PC-9 (cell line): ENCODE results near the gene UVRAG. TPM values are rescaled to one million over a fixed set of nuclear protein-coding genes. Genes with fewer than 3 reads are reported as not detected.

Source experiments
- BruUV-seq: library from RNA; stranded (reverse); fragments of 400-500 nt; replicated peaks from 2 replicates; lab custom pipeline; 2021; lab: Mats Ljungman, UMichigan
- CTCF ChIA-PET: fragments of 300-600 bp; sonication (Branson Sonifier 250); formaldehyde crosslinking; loops from one replicate; lab custom pipeline; 2022; ENCODE audit warnings: antibody characterized with exemption; lab: Charles Lee
- POLR2A ChIA-PET: fragments of 300-600 bp; sonication (Branson Sonifier 250); formaldehyde crosslinking; loops from one replicate; lab custom pipeline; 2022; ENCODE audit warnings: antibody characterized with exemption; ENCODE audit not compliant: unreplicated experiment; lab: Charles Lee
- DNase-seq, 2 experiments: peaks; one replicate each; pipeline versions ENCODE4 v3.0.0 to v3.0.0-alpha.2; 2015 to 2022; ENCODE audit warnings: mixed read lengths in 1 of 2
- H2AFZ ChIP-seq: fragments of 200-600 bp; sonication (generic); 2 replicates; pipeline ENCODE4 v1.8.1; 2017; ENCODE audit warnings: antibody characterized with exemption
- H3F3A ChIP-seq: fragments of 200-600 bp; sonication (generic); 2 replicates; pipeline ENCODE4 v1.8.1; 2017; ENCODE audit warnings: antibody characterized with exemption, mild to moderate bottlenecking, low read depth; ENCODE audit not compliant: insufficient read depth
- H3K27ac ChIP-seq: fragments of 200-600 bp; sonication (generic); 2 replicates; pipeline ENCODE4 v1.6.1; 2016; ENCODE audit warnings: mixed run types
- H3K27me3 ChIP-seq: fragments of 200-600 bp; sonication (generic); 2 replicates; pipeline ENCODE4 v1.6.1; 2016; ENCODE audit warnings: low read depth, mixed run types; ENCODE audit not compliant: insufficient read depth
- H3K36me3 ChIP-seq: fragments of 200-600 bp; sonication (generic); 2 replicates; pipeline ENCODE4 v1.6.1; 2016; ENCODE audit warnings: low read depth, mixed run types
- H3K4me1 ChIP-seq: fragments of 200-600 bp; sonication (generic); replicated peaks from 2 replicates; pipeline ENCODE4 v1.6.1; 2016; ENCODE audit warnings: mixed run types; ENCODE audit not compliant: insufficient read depth
- H3K4me2 ChIP-seq: fragments of 200-600 bp; sonication (generic); 2 replicates; pipeline ENCODE4 v1.6.1; 2017; ENCODE audit warnings: mixed run types
- H3K4me3 ChIP-seq: fragments of 200-600 bp; sonication (generic); 2 replicates; pipeline ENCODE4 v1.6.1; 2016; ENCODE audit warnings: mixed run types
- H3K79me2 ChIP-seq: fragments of 200-600 bp; sonication (generic); 2 replicates; pipeline ENCODE4 v1.6.1; 2017; ENCODE audit warnings: low read depth, mixed run types
- H3K9me2 ChIP-seq: fragments of 200-600 bp; sonication (generic); 2 replicates; pipeline ENCODE4 v1.8.1; 2017; ENCODE audit warnings: mild to moderate bottlenecking; ENCODE audit not compliant: insufficient read depth
- H3K9me3 ChIP-seq: fragments of 200-600 bp; sonication (generic); 2 replicates; pipeline ENCODE4 v1.8.1; 2016; ENCODE audit warnings: low read depth; ENCODE audit not compliant: insufficient read depth
- H4K20me1 ChIP-seq: fragments of 200-600 bp; sonication (generic); 2 replicates; pipeline ENCODE4 v1.8.1; 2017; ENCODE audit not compliant: insufficient read depth
- EZH2 ChIP-seq: fragments of 200-600 bp; sonication (generic); IDR thresholded peaks from 2 replicates; pipeline ENCODE4 v1.8.0; 2017; ENCODE audit warnings: antibody characterized with exemption, low read depth
- intact Hi-C: fragments of 100-400 bp; cut with micrococcal nuclease; formaldehyde crosslinking; loops from one replicate; pipeline ENCODE4 v1.10.0; 2022; ENCODE audit not compliant: unreplicated experiment
- total RNA-seq: library from RNA; stranded (reverse); gene quantifications from 2 replicates; pipeline ENCODE4 v1.2.3, GENCODE V29; 2021
- TF ChIP-seq, protein P1 (sequence below): fragments of 200-600 bp; sonication (generic); conservative IDR thresholded peaks from 2 replicates; pipeline ENCODE4 v1.6.1; 2017; ENCODE audit warnings: mixed run types, antibody characterized with exemption, mild to moderate bottlenecking, moderate library complexity

UVRAG gene
- total RNA-seq, 1 experiment from 2014 or later = 20.4 TPM

- Histone ChIP-seq H3K27me3 (no peaks in the 10 kb centered on the region), H3K36me3 (no peaks in the 10 kb centered on the region), H4K20me1 (0 out of 2 replicates have a peak, but pooled peaks cover 4% of the 10 kb centered on the region), H3K4me2 (no peak overlapping the region), H3F3A (no peaks in the 10 kb centered on the region), H3K27ac (no peak overlapping the region), H3K79me2 (no peaks in the 10 kb centered on the region), H3K4me3 (no peak overlapping the region), H2AFZ (no peak overlapping the region), H3K4me1 (no peaks in the 10 kb centered on the region), H3K9me3 (no peaks in the 10 kb centered on the region), H3K9me2 (no peaks in the 10 kb centered on the region)
- intact Hi-C loops = no loop called here
- POLR2A ChIA-PET = no interaction called here
- DNase-seq = no peak
- BruUV-seq = no TSS peak
- CTCF ChIA-PET = no interaction called here
- TF ChIP-seq, protein P1, sequence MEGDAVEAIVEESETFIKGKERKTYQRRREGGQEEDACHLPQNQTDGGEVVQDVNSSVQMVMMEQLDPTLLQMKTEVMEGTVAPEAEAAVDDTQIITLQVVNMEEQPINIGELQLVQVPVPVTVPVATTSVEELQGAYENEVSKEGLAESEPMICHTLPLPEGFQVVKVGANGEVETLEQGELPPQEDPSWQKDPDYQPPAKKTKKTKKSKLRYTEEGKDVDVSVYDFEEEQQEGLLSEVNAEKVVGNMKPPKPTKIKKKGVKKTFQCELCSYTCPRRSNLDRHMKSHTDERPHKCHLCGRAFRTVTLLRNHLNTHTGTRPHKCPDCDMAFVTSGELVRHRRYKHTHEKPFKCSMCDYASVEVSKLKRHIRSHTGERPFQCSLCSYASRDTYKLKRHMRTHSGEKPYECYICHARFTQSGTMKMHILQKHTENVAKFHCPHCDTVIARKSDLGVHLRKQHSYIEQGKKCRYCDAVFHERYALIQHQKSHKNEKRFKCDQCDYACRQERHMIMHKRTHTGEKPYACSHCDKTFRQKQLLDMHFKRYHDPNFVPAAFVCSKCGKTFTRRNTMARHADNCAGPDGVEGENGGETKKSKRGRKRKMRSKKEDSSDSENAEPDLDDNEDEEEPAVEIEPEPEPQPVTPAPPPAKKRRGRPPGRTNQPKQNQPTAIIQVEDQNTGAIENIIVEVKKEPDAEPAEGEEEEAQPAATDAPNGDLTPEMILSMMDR = no peak
- no peak for TF ChIP-seq EZH2
Measured at GRCh38 chr11:75888416-75888815, 73.4 kb downstream of the UVRAG start.

DNA sequence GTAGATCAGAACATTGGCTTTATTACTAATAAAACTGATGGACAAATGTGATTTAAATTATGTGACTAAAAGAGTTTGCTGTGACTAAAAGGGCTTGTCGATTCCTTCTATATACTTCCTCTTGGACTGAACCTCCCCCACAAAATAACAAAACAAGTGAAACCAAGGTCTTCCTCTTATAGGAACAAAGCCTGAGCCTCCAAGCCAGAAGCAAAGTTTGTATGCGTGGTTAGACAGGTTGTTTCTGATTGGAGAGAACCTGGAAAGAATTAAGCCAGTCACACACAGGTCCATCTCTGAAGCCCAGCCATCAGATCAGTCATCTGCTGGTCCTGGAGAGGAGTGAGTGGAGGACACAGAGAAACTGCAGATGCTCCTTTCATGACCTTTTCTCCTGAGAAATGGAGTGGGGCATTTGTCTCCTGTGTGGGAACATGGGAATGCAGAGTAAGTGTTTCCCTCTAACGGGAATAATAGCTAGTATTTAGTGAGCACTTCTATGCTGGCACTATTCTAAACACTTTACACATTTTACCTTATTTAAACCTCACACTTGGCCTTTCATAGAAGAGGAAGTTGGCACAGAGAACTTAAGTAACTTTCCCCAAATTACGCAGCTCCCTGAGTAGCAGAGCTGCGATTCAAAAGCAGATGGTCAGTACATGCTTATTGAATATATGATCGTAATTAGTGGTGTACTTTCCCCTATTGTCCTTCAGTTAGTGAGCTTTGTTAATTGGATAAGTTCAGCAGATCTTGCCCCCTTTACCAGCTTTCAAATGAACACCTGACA, 77.1 kb downstream of the UVRAG start:
- intact Hi-C loops = no loop called here
- Histone ChIP-seq H3K9me2 (no peaks in the 10 kb centered on the region), H3K4me1 (no peaks in the 10 kb centered on the region), H3F3A (peaks cover 10% of the 10 kb centered on the region; the same call in 1 of the 2 replicates), H3K4me2 (no peak overlapping the region), H3K27ac (no peak overlapping the region), H4K20me1 (no peaks in the 10 kb centered on the region), H3K36me3 (no peaks in the 10 kb centered on the region), H2AFZ (no peak overlapping the region), H3K9me3 (no peaks in the 10 kb centered on the region), H3K4me3 (no peak overlapping the region), H3K79me2 (no peaks in the 10 kb centered on the region), H3K27me3 (no peaks in the 10 kb centered on the region)
- BruUV-seq = no TSS peak
- TF ChIP-seq, protein P1 = no peak
- no peak for TF ChIP-seq EZH2
- ChIA-PET CTCF (no interaction called here), POLR2A (no interaction called here)
- DNase-seq = no peak

- intact Hi-C loops = no loop called here
- POLR2A ChIA-PET = no interaction called here
- H3K4me3 ChIP-seq = no peak overlapping the region
- H3K9me2 ChIP-seq = no peaks in the 10 kb centered on the region
- TF ChIP-seq, protein P1 = no peak
- no peak for TF ChIP-seq EZH2
- DNase-seq = no peak
- peaks cover 10% of the 10 kb centered on the region; the same call in 1 of the 2 replicates for H3F3A ChIP-seq
- BruUV-seq = no TSS peak
- H3K79me2 ChIP-seq = no peaks in the 10 kb centered on the region
- H3K4me2 ChIP-seq = no peak overlapping the region
- CTCF ChIA-PET = interaction anchor here (0.6 to 0.7 kb wide), 4 partner anchors 147 to 632 kb away, joined by 7 to 13 read pairs (median 8); no protein-coding TSS in a partner anchor
- no peaks in the 10 kb centered on the region for H4K20me1 ChIP-seq
- no peak overlapping the region for H3K27ac ChIP-seq
- no peaks in the 10 kb centered on the region for H3K9me3 ChIP-seq
- no peaks in the 10 kb centered on the region for H3K36me3 ChIP-seq
- no peak overlapping the region for H2AFZ ChIP-seq
- H3K4me1 ChIP-seq = no peaks in the 10 kb centered on the region
- no peaks in the 10 kb centered on the region for H3K27me3 ChIP-seq
Measured at GRCh38 chr11:75893251-75893650, 78.2 kb downstream of the UVRAG start.
